K562 (cell line): Measurements from ENCODE around the gene TM7SF2. TPM values are rescaled to one million over a fixed set of nuclear protein-coding genes. Genes with fewer than 3 reads are reported as not detected.

Experiments used
- DPF2 ChIP-seq: fragments of 450-650 bp; IDR thresholded peaks from 2 replicates; pipeline ENCODE4 v1.6.1; 2016
- ETV6 ChIP-seq, 3 experiments: fragments of 150-350 bp in 1 of 3; sonication (generic) in 1 of 3; formaldehyde crosslinking in 1 of 3; IDR thresholded peaks; 2 replicates each; pipeline versions ENCODE4 v1.6.1 to v1.8.0; 2014 to 2022; ENCODE audit warnings: borderline replicate concordance in 2 of 3, low read depth in 2 of 3, antibody characterized with exemption in 1 of 3, low read length in 1 of 3, mild to moderate bottlenecking in 1 of 3, missing genetic modification reagents in 1 of 3
- FOXA3 ChIP-seq, 2 experiments: fragments of 450-650 bp in 1 of 2; sonication (generic) in 1 of 2; formaldehyde crosslinking; IDR thresholded peaks in 1 of 2; conservative IDR thresholded peaks in 1 of 2; 2 replicates each; pipeline versions ENCODE4 v1.4.0 to v1.8.0; 2020 to 2022; ENCODE audit warnings: mild to moderate bottlenecking in 2 of 2, missing genetic modification reagents in 1 of 2
- HDAC1 ChIP-seq, 2 experiments: fragments of 450-650 bp; IDR thresholded peaks; 2 replicates each; pipeline ENCODE4 v1.6.1; 2016 to 2017; ENCODE audit warnings: inconsistent platforms in 1 of 2, mild to moderate bottlenecking in 1 of 2, moderate library complexity in 1 of 2
- KLF16 ChIP-seq: IDR thresholded peaks from 2 replicates; pipeline ENCODE4 v1.6.1; 2016; ENCODE audit warnings: antibody characterized with exemption
- MAFF ChIP-seq: IDR thresholded peaks from 2 replicates; pipeline ENCODE4 v1.6.1; 2012; ENCODE audit warnings: low read length, improper control_type of control experiment
- NFE2 ChIP-seq: IDR thresholded peaks from 2 replicates; pipeline ENCODE4 v1.6.1; 2014; ENCODE audit warnings: antibody characterized with exemption, low read depth
- RAD51 ChIP-seq: fragments of 450-650 bp; IDR thresholded peaks from 2 replicates; pipeline ENCODE4 v1.7.1; 2016; ENCODE audit warnings: low read depth, mild to moderate bottlenecking, borderline replicate concordance
- RBM39 ChIP-seq: fragments of 200-400 bp; formaldehyde crosslinking; optimal IDR thresholded peaks from 2 replicates; pipeline ENCODE3; 2018; ENCODE audit warnings: low read depth, low read length
- RERE ChIP-seq: sonication (generic); formaldehyde crosslinking; IDR thresholded peaks from 2 replicates; pipeline ENCODE4 v1.8.0; 2023; ENCODE audit warnings: missing genetic modification reagents, mild to moderate bottlenecking, borderline replicate concordance
- SMAD4 ChIP-seq: fragments of 250-450 bp; sonication (Bioruptor Pico); conservative IDR thresholded peaks from 2 replicates; pipeline ENCODE4 v1.8.0; 2021; ENCODE audit warnings: inconsistent platforms, mild to moderate bottlenecking, moderate library complexity
- U2AF2 ChIP-seq: fragments of 200-400 bp; formaldehyde crosslinking; optimal IDR thresholded peaks from 2 replicates; pipeline ENCODE3; 2017; ENCODE audit warnings: low read depth, mild to moderate bottlenecking, low read length
- ZNF274 ChIP-seq: IDR thresholded peaks from 2 replicates; pipeline ENCODE4 v1.6.1; 2011; ENCODE audit warnings: low read depth, mild to moderate bottlenecking, low read length, moderate library complexity, borderline replicate concordance
- ZNF695 ChIP-seq: fragments of 450-650 bp; formaldehyde crosslinking; IDR thresholded peaks from 2 replicates; pipeline ENCODE4 v1.4.0; 2020; ENCODE audit warnings: mild to moderate bottlenecking, moderate library complexity
- ZNF77 ChIP-seq: fragments of 250-450 bp; sonication (Bioruptor Pico); IDR thresholded peaks from 2 replicates; pipeline ENCODE4 v1.5.0; 2020
- polyA plus RNA-seq, 8 experiments: library from polyadenylated mRNA; depleted of rRNA in 4 of 8; stranded (reverse) in 5 of 8; unstranded in 3 of 8; fragments of >200 nt; fragmentation: Nextera tagmentation in 2 of 8; fragmentation: Illumina TruSeq in 1 of 8; extraction: Ambion mirVana in 2 of 8; extraction: Trizol in 1 of 8; gene quantifications; 2 replicates each; pipeline versions ENCODE4 v1.2.1 to v1.2.3, GENCODE V29; 2011 to 2014; ENCODE audit warnings: inconsistent platforms in 1 of 8, missing spikeins in 1 of 8
- total RNA-seq, 7 experiments: library from RNA; depleted of rRNA in 6 of 7; stranded (reverse); fragments of >200 nt in 6 of 7; fragmentation: Illumina TruSeq in 2 of 7; extraction: Trizol in 2 of 7; gene quantifications; 2 replicates each; pipeline versions ENCODE4 v1.2.1 to v1.2.3, GENCODE V29; 2011 to 2021; ENCODE audit warnings: low replicate concordance in 1 of 7
- TF ChIP-seq, protein P1 (sequence below): fragments of 250-450 bp; sonication (Bioruptor Pico); IDR thresholded peaks from 2 replicates; pipeline ENCODE4 v1.5.0; 2021; ENCODE audit warnings: mild to moderate bottlenecking, moderate library complexity
- TF ChIP-seq, protein P2 (sequence below): fragments of 450-650 bp; IDR thresholded peaks from 2 replicates; pipeline ENCODE4 v1.7.0; 2016; ENCODE audit warnings: borderline replicate concordance

The TM7SF2 gene
- total and polyA plus RNA-seq, 9 of the 15 experiments (the other 6 are each of a cell fraction or from before 2014, with no cell fraction given), result 1.2 to 22.0 (median 14.3) TPM

DNA sequence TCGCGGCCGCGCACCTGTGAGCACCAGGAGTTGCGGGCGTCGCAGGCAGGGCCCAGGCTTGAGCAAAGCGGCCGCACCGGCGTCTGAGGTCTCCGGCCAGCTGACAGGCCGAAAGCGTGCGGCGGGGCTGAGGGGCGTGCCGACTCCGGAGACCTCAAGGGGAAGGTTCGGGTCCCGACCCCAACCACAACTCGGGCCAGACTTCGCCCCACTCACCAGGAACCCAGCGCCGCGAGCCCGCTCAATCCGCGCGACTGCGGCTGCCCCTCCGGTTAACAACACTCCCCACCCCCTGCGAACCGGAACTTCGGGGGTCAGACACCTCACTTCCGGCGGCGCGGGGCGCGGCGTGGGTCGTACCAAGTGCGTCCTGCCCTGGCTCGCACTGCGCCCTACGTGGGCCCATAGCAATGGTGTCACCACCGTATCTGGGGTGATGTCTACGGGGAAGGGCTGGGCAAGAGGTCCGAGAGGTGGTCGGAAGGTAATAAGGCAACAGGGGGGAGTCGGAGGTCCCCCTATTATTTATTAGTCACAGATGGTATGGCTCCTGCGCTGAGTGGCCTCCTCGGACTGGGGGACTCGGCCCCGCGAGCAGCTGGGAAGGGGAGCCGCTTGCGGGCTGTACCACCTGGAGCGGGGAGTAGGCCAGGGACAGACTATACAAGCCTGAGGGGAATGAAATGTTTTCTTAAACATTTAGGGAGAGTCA lies 22.7 kb downstream of the TM7SF2 start, which contains the start of gene SYVN1 (continued):
- TF ChIP-seq RERE (CRISPR knock-in tag) (no peak), ZNF695 (CRISPR knock-in tag) (no peak), RBM39 (no peak), FOXA3 (CRISPR knock-in tag; conservative IDR thresholded peaks at IDR 0.05 in 1 of 2, IDR thresholded peaks at IDR 0.05 in 1 of 2) (no peak), SMAD4 (CRISPR knock-in tag) (peak; percentile 48), RAD51 (no peak), KLF16 (no peak), ZNF77 (CRISPR knock-in tag) (no peak), ETV6 (IDR thresholded peaks at IDR 0.05; ENCODE audit: borderline replicate concordance in 1 of 2, low read depth in 2 of 2, low read length in 1 of 2) (peak in 1 of 2 experiments; percentile 33; a peak in 1 of 4 replicates), ETV6 (CRISPR knock-in tag; IDR thresholded peaks at IDR 0.05; ENCODE audit: borderline replicate concordance) (no peak), NFE2 (no peak), MAFF (peak; percentile 30), DPF2 (no peak; the same call in 1 of the 2 replicates), U2AF2 (no peak), ZNF274 (no peak), HDAC1 (IDR thresholded peaks at IDR 0.05) (peak in 1 of 2 experiments; percentile 93; a peak in 2 of 4 replicates)
- TF ChIP-seq, protein P1, sequence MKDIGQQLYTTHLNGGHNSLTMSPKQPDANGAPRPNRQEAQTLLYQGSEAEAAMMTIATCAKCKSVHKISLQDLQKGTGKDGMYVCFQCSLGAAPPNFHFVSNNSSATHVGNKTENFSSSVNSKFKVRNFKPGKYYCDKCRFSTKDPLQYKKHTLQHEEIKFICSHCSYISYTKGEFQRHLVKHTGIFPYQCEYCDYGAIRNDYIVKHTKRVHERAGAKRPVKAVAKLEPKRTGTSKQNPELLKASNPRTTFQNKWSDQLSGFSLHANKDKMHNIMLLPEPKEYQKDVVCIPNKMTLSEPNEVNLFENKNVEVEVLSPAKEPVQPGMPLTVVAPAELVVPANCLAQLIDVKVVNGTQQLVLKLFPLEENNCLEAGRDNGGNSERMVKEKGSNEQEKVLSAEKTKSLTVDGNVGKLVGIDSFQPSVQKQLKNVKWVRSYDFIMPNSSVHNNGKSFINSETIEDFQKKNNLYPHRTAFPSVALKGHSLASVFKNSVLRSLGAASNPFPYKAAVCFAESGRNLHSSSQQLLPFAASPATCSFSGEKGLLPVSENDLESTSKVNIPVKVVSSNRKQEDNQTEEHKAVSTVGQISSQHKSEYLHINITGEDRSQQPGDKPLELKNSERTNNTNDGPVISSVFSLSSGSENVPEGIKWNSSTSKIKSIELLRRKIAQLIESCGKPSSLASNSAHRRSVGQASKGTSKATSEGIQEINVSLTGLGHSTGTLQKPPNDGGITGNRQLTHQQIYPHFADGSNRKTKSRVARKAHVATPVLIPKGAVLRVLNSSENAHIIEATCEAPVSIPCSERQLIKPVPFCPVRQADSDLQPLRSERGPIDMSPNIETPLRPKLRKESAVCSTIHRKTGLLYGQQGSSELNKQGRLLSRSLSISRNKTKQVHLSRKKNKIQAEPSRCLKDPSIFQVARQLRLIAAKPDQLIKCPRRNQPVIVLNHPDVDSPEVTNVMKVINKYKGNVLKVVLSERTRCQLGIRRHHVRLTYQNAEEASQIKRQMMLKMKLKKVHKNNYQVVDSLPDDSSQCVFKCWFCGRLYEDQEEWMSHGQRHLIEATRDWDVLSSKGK (CRISPR knock-in tag), result no peak
- TF ChIP-seq, protein P2, sequence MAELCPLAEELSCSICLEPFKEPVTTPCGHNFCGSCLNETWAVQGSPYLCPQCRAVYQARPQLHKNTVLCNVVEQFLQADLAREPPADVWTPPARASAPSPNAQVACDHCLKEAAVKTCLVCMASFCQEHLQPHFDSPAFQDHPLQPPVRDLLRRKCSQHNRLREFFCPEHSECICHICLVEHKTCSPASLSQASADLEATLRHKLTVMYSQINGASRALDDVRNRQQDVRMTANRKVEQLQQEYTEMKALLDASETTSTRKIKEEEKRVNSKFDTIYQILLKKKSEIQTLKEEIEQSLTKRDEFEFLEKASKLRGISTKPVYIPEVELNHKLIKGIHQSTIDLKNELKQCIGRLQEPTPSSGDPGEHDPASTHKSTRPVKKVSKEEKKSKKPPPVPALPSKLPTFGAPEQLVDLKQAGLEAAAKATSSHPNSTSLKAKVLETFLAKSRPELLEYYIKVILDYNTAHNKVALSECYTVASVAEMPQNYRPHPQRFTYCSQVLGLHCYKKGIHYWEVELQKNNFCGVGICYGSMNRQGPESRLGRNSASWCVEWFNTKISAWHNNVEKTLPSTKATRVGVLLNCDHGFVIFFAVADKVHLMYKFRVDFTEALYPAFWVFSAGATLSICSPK, result no peak
